KMS-11 (cell line): Measurements from ENCODE around the gene SLCO1B1.

Experiments
- H2AFZ ChIP-seq: fragments of 200-600 bp; sonication (generic); 2 replicates; pipeline ENCODE4 v1.6.1; 2016; ENCODE audit warnings: antibody characterized with exemption, mixed run types, low read depth
- H3K27ac ChIP-seq: fragments of 200-600 bp; sonication (generic); 2 replicates; pipeline ENCODE4 v1.6.1; 2016; ENCODE audit warnings: mild to moderate bottlenecking, mixed run types
- H3K27me3 ChIP-seq: fragments of 200-600 bp; sonication (generic); 2 replicates; pipeline ENCODE4 v1.6.1; 2017; ENCODE audit warnings: mild to moderate bottlenecking, low read depth, mixed run types, moderate library complexity; ENCODE audit not compliant: insufficient read depth
- H3K36me3 ChIP-seq: fragments of 200-600 bp; sonication (generic); 2 replicates; pipeline ENCODE4 v1.6.1; 2017; ENCODE audit warnings: mild to moderate bottlenecking, mixed run types; ENCODE audit not compliant: insufficient read depth
- H3K4me1 ChIP-seq: fragments of 200-600 bp; sonication (generic); 2 replicates; pipeline ENCODE4 v1.6.1; 2016; ENCODE audit warnings: mild to moderate bottlenecking, low read depth, mixed run types; ENCODE audit not compliant: poor library complexity, severe bottlenecking
- H3K4me2 ChIP-seq: fragments of 200-600 bp; sonication (generic); 2 replicates; pipeline ENCODE4 v1.7.0; 2016; ENCODE audit warnings: mild to moderate bottlenecking, mixed run types
- H3K4me3 ChIP-seq: fragments of 200-600 bp; sonication (generic); IDR thresholded peaks from 2 replicates; pipeline ENCODE4 v1.6.1; 2017; ENCODE audit warnings: low read depth, low read length, mixed read lengths; ENCODE audit not compliant: insufficient read depth
- H3K79me2 ChIP-seq: fragments of 200-600 bp; sonication (generic); 2 replicates; pipeline ENCODE4 v1.6.1; 2016; ENCODE audit warnings: low read depth, mixed run types; ENCODE audit not compliant: insufficient read depth
- H3K9ac ChIP-seq: fragments of 200-600 bp; sonication (generic); 2 replicates; pipeline ENCODE4 v1.6.1; 2016; ENCODE audit warnings: mild to moderate bottlenecking, mixed run types
- H4K20me1 ChIP-seq: fragments of 200-600 bp; sonication (generic); 2 replicates; pipeline ENCODE4 v1.6.1; 2016; ENCODE audit warnings: mild to moderate bottlenecking, mixed run types; ENCODE audit not compliant: insufficient read depth
- TF ChIP-seq, protein P1 (sequence below): fragments of 200-600 bp; sonication (generic); conservative IDR thresholded peaks from 2 replicates; pipeline ENCODE4 v1.6.1; 2017; ENCODE audit warnings: low read depth, mild to moderate bottlenecking, antibody characterized with exemption, low read length, moderate library complexity, mixed read lengths

SLCO1B1 gene

DNA sequence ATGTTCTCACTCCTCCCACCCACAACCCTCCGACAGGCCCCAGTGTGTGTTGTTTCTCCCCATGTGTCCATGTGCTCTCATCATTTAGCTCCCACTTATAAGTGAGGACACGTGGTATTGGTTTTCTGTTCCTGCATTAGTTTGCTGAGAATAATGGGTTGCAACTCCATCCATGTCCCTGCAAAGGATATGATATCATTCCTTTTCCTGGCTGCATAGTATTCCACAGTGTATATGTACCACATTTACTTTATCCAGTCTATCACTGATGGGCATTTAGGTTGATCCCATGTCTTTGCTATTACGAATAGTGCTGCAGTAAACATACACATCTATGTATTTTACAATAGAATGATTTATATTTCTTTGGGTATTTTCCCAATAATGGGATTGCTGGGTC is 126.2 kb downstream of the SLCO1B1 start:
- Histone ChIP-seq H3K4me2 (no peak overlapping the region), H3K27me3 (no peaks in the 10 kb centered on the region), H3K4me3 (no peak overlapping the region), H3K79me2 (no peaks in the 10 kb centered on the region), H2AFZ (no peak overlapping the region), H3K4me1 (no peaks in the 10 kb centered on the region), H3K27ac (no peak overlapping the region), H3K36me3 (no peaks in the 10 kb centered on the region), H4K20me1 (no peaks in the 10 kb centered on the region), H3K9ac (no peak overlapping the region)
- TF ChIP-seq, protein P1, sequence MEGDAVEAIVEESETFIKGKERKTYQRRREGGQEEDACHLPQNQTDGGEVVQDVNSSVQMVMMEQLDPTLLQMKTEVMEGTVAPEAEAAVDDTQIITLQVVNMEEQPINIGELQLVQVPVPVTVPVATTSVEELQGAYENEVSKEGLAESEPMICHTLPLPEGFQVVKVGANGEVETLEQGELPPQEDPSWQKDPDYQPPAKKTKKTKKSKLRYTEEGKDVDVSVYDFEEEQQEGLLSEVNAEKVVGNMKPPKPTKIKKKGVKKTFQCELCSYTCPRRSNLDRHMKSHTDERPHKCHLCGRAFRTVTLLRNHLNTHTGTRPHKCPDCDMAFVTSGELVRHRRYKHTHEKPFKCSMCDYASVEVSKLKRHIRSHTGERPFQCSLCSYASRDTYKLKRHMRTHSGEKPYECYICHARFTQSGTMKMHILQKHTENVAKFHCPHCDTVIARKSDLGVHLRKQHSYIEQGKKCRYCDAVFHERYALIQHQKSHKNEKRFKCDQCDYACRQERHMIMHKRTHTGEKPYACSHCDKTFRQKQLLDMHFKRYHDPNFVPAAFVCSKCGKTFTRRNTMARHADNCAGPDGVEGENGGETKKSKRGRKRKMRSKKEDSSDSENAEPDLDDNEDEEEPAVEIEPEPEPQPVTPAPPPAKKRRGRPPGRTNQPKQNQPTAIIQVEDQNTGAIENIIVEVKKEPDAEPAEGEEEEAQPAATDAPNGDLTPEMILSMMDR, result no peak

DNA sequence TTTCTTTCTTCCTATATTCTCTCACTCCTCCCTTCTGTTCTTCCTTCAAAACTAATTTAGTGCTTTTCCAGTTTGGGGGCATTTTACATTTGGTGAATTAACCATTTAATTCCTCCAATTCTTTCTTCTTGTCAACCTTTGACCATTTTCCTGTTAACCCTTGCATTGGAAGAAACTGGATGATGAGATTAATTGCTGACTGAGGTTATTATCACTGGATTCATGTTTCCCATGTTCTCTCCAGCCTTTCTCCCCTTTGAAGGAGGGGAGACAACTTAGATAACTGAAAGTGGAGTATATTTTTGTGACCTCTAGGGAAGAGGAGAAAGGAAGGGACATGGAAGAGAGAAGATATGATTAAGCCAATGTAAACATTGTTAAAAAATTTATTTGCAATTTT is 133.2 kb downstream of the SLCO1B1 start:
- no peak overlapping the region for H3K4me3 ChIP-seq
- TF ChIP-seq, protein P1, result no peak
- H3K79me2 ChIP-seq, result no peaks in the 10 kb centered on the region
- no peak overlapping the region for H3K27ac ChIP-seq
- no peaks in the 10 kb centered on the region for H3K27me3 ChIP-seq
- no peak overlapping the region for H3K4me2 ChIP-seq
- no peaks in the 10 kb centered on the region for H3K4me1 ChIP-seq
- H2AFZ ChIP-seq, result no peak overlapping the region
- no peaks in the 10 kb centered on the region for H3K36me3 ChIP-seq
- H4K20me1 ChIP-seq, result no peaks in the 10 kb centered on the region
- H3K9ac ChIP-seq, result no peak overlapping the region

DNA sequence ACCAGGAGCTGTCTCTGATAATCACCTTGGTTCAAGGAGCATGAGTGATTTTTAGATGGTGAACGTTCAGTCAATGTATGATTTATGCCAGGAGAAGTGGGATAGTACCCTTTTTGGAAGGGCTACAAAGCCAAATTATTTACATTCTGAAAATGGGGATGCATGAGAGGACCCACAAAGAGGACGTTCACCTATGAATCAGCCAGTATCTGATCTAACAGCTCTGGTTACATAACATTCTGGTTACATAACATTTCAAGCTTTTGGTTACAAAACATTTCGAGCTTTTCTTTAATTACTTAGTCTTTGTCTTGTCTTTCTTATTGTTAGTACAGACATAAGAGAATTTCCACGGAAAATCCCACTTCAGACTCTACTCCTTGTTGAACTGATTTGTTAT is 134.9 kb downstream of the SLCO1B1 start:
- Histone ChIP-seq H3K79me2 (no peaks in the 10 kb centered on the region), H2AFZ (no peak overlapping the region), H3K27me3 (no peaks in the 10 kb centered on the region), H3K4me2 (no peak overlapping the region), H4K20me1 (no peaks in the 10 kb centered on the region), H3K27ac (no peak overlapping the region), H3K4me1 (no peaks in the 10 kb centered on the region), H3K9ac (no peak overlapping the region), H3K36me3 (no peaks in the 10 kb centered on the region), H3K4me3 (no peak overlapping the region)
- TF ChIP-seq, protein P1, result no peak

DNA sequence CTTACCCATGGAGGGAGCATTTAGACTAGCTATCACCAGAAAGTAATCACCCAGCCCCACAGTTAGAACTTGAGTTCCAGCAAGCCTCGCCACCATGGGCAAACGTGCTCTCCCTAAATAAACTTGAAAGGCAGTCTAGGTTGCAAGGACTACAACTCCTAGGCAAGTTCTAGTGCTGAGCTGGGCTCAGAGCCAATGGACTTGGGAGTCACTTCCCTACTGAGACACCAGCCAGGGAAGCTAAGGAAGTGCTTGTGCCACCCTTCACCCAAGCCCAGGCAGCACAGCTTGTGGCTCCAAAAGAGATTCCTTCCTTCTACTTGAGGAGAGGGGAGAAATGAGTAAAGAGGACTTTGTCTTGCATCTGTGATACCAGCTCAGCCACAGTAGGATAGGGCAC is 145.8 kb downstream of the SLCO1B1 start:
- H3K4me3 ChIP-seq, result no peak overlapping the region
- no peak overlapping the region for H3K4me2 ChIP-seq
- no peaks in the 10 kb centered on the region for H3K36me3 ChIP-seq
- no peak overlapping the region for H2AFZ ChIP-seq
- TF ChIP-seq, protein P1, result no peak
- H3K27me3 ChIP-seq, result no peaks in the 10 kb centered on the region
- H4K20me1 ChIP-seq, result no peaks in the 10 kb centered on the region
- H3K9ac ChIP-seq, result no peak overlapping the region
- H3K27ac ChIP-seq, result no peak overlapping the region
- no peaks in the 10 kb centered on the region for H3K79me2 ChIP-seq
- no peaks in the 10 kb centered on the region for H3K4me1 ChIP-seq
